Esophagus squamous epithelium (tissue), 5 donors: ENCODE measurements around the gene SLC2A4. TPM values are rescaled to one million over a fixed set of nuclear protein-coding genes. Genes with fewer than 3 reads are reported as not detected.

Source experiments
- DNase-seq: peaks from one replicate; lab custom pipeline; 2025; lab: John Stamatoyannopoulos, UW
- H3K27ac ChIP-seq, 4 donors: fragments of 200-600 bp; sonication (generic); one replicate each; pipeline ENCODE4 v1.5.1; 2016 to 2019; ENCODE audit warnings: mild to moderate bottlenecking in 1 of 4
- H3K27me3 ChIP-seq, 4 donors: fragments of 200-600 bp; sonication (generic); 1 replicate in 3 of 4; 2 replicates in 1 of 4; pipeline versions ENCODE4 v1.5.1 to v1.6.0; 2017 to 2021; ENCODE audit warnings: antibody characterized with exemption in 1 of 4
- H3K36me3 ChIP-seq, 3 donors: fragments of 200-600 bp; sonication (generic); one replicate each; pipeline ENCODE4 v1.5.1; 2016 to 2019
- H3K4me1 ChIP-seq, 3 donors: fragments of 200-600 bp; sonication (generic); one replicate each; pipeline ENCODE4 v1.5.1; 2017 to 2019
- H3K4me3 ChIP-seq, 4 donors: fragments of 200-600 bp; sonication (generic); 1 replicate in 3 of 4; 2 replicates in 1 of 4; pipeline ENCODE4 v1.5.1; 2016 to 2019; ENCODE audit warnings: mild to moderate bottlenecking in 2 of 4, moderate library complexity in 1 of 4
- H3K9me3 ChIP-seq, 3 donors: fragments of 200-600 bp; sonication (generic); one replicate each; pipeline ENCODE4 v1.5.1; 2016 to 2019
- POLR2A ChIP-seq, 4 donors: fragments of 450-650 bp; IDR thresholded peaks; one replicate each; pipeline ENCODE4 v1.6.1; 2017; ENCODE audit warnings: antibody characterized with exemption in 4 of 4, mild to moderate bottlenecking in 4 of 4, moderate library complexity in 3 of 4
- WGBS, 2 donors: methylation state at CpG; one replicate each; pipeline ENCODE4 v1.1.5; 2018; 5-methylcytosine and 5-hydroxymethylcytosine counted together
- intact Hi-C: fragments of 100-400 bp; cut with DNase I; formaldehyde crosslinking; loops from one replicate; pipeline ENCODE4 v1.15.0; 2022
- total RNA-seq, 4 donors: library from RNA; depleted of rRNA; stranded (reverse); fragments of >200 nt; gene quantifications; one replicate each; pipeline ENCODE4 v1.1.0, GENCODE V29; 2016
- TF ChIP-seq, protein P1 (sequence below), 6 experiments: fragments of 450-650 bp in 4 of 6; fragments of 200-600 bp in 2 of 6; sonication (generic) in 2 of 6; IDR thresholded peaks; one replicate each; pipeline ENCODE4 v1.5.1; 2016 to 2019; ENCODE audit warnings: antibody characterized with exemption in 6 of 6, mild to moderate bottlenecking in 4 of 6, moderate library complexity in 4 of 6
- donor health status: DM: yes; HTN: yes; CAD: no.

SLC2A4 gene
- total RNA-seq, 4 donors from 2014 or later, result 0.83 to 21.7 (median 2.5) TPM

DNA sequence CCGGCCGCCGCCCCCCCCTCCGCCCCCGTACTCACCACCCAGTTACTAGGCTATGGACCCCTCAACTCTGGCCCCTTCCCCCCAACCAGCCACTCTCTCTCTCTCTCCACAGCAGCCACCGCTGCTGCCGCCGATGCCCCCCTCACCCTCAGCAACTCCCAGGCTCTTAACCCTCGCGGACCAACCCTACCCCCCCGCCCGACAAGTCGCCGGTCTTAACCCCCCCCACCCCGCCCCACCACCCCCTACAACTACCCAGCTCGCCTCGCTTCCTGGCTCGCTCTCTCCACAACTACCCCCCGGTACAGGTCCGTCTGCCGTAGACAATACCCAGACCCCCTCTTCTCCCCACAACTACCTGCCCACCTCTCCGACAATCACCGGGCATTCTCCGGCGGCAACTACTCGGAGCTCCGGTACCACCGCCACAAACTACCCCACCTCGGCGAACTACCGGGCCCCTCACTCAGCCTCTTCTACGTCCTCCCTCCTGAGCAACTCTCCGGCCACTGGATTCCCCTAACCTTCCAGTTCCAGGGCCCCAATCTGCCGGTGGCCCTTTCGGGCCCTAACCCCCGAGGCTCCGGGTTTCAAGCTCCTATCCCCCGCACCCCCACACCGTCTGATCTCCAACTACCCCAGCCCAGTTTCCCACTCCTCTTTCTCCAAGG, 43.0 kb upstream of the SLC2A4 start:
- no peaks in the 10 kb centered on the region for H3K27me3 ChIP-seq
- H3K4me1 ChIP-seq, result peaks cover 40 to 65% (median 47%) of the 10 kb centered on the region in 3 donors
- peak overlapping the region; percentile 97 to 99 (median 99) for H3K4me3 ChIP-seq
- DNase-seq, result no peak
- peaks cover 12 to 37% (median 14%) of the 10 kb centered on the region in 3 donors for H3K36me3 ChIP-seq
- intact Hi-C loops, result no loop called here
- H3K27ac ChIP-seq, result peak overlapping the region; percentile 97 to 98 (median 98)
- H3K9me3 ChIP-seq, result no peaks in the 10 kb centered on the region
- TF ChIP-seq, protein P1, sequence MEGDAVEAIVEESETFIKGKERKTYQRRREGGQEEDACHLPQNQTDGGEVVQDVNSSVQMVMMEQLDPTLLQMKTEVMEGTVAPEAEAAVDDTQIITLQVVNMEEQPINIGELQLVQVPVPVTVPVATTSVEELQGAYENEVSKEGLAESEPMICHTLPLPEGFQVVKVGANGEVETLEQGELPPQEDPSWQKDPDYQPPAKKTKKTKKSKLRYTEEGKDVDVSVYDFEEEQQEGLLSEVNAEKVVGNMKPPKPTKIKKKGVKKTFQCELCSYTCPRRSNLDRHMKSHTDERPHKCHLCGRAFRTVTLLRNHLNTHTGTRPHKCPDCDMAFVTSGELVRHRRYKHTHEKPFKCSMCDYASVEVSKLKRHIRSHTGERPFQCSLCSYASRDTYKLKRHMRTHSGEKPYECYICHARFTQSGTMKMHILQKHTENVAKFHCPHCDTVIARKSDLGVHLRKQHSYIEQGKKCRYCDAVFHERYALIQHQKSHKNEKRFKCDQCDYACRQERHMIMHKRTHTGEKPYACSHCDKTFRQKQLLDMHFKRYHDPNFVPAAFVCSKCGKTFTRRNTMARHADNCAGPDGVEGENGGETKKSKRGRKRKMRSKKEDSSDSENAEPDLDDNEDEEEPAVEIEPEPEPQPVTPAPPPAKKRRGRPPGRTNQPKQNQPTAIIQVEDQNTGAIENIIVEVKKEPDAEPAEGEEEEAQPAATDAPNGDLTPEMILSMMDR (IDR thresholded peaks at IDR 0.05), result no peak
- no peak for TF ChIP-seq POLR2A (IDR thresholded peaks at IDR 0.05)
- 1 to 2% methylated on average over 20 to 31 of the region's 39 CpGs for WGBS, 2 donors

DNA sequence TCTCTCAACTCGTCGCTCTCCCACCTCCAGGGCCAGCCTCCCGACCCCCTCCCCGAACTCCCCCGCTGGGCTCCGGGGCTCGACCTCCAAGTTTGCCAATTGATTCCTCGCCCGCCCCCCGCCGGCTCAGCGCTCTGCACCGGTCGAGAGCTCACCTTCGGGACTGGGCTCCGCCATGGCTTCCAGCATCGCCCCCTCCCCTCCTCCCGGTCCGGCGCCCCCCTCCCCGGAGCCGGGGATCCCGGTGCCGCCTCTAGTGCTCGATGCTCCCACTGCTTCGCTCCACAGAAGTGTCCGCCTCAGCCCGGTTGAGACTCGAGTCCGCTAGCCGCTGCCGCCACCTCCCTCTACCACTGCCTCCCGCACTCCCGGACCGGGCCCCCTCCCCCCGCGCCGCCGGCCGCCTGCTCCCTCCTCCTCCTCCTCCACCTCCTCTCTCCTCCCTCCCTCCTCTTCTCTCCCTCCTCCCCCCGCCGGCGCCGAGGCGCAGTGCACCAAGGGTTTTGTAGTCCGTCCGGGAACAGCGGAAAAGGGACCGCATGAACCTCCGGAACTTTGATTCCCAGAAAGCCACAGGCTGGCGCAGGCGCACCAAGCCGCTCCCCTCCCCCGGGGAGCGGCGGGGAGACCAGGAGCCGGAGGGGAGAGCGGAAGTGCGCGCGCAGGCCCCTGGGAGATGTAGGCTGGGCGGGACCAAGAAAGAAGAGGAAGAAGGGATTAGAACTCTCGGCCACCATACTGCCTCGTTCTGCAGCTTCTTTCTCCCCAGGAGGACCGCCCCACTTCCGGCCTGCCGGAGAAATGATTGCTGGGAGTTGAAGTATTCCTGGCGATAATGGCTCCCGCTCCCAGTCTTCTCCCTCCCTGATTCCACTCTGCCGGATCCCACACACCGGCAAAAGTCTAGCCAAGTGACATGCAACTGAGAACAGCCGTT, 42.2 kb upstream of the SLC2A4 start, which contains the start of gene PHF23:
Gene PHF23, minus strand, starts transcription at position 367 of the 937 bp plus-strand sequence. Its CDS starts 178 bp downstream, at position 189.
- peak; percentile 96 for DNase-seq
- Histone ChIP-seq H3K9me3 (no peaks in the 10 kb centered on the region), H3K27ac (peak within 1 kb of the TSS; percentile 97 to 100 (median 98)), H3K27me3 (no peaks in the 10 kb centered on the region), H3K4me3 (peak within 1 kb of the TSS; percentile 97 to 99 (median 99)), H3K4me1 (peaks cover 40 to 66% (median 50%) of the 10 kb centered on the region in 3 donors), H3K36me3 (peaks cover 17 to 44% (median 19%) of the 10 kb centered on the region in 3 donors)
- peak in 3 of 4 donors; percentile 59 to 87 (median 60) for TF ChIP-seq POLR2A (IDR thresholded peaks at IDR 0.05)
- TF ChIP-seq, protein P1 (IDR thresholded peaks at IDR 0.05), result peak; percentile 9 to 59 (median 46)
- intact Hi-C loops, result no loop called here
- 0% methylated on average over 24 to 30 of the region's 72 CpGs for WGBS, 2 donors

DNA sequence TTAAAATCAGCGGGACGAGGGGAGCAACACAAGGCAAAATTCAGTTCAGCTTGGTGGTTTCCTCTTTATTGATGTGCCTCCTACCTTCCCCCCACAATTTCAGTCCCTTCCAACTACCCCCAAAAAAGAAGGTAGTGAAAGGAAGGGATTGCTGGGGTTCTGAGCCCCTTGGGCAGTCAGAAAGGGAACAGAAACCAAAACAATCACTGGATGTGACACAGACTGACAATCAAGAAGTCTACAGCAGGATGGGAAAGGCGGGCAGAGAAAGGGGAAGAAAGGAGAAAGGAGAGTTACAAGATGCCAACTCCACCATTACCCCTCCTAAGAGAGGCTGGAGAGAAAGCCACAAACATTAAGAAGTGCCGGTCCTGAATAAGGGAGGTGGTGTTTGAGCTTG, 41.1 kb upstream of the SLC2A4 start:
- H3K36me3 ChIP-seq, result peaks cover 22 to 51% (median 29%) of the 10 kb centered on the region in 3 donors
- peak overlapping the region in 3 of 4 donors; percentile 76 to 99 (median 99) for H3K4me3 ChIP-seq
- H3K9me3 ChIP-seq, result no peaks in the 10 kb centered on the region
- WGBS, 2 donors, result 59 to 75% methylated on average over 4 of the region's 4 CpGs
- H3K4me1 ChIP-seq, result peaks cover 30 to 56% (median 41%) of the 10 kb centered on the region in 3 donors
- TF ChIP-seq POLR2A (IDR thresholded peaks at IDR 0.05), result no peak
- TF ChIP-seq, protein P1 (IDR thresholded peaks at IDR 0.05), result no peak
- peak overlapping the region in 3 of 4 donors; percentile 97 to 100 (median 99) for H3K27ac ChIP-seq
- no peak for DNase-seq
- intact Hi-C loops, result no loop called here
- no peaks in the 10 kb centered on the region for H3K27me3 ChIP-seq

DNA sequence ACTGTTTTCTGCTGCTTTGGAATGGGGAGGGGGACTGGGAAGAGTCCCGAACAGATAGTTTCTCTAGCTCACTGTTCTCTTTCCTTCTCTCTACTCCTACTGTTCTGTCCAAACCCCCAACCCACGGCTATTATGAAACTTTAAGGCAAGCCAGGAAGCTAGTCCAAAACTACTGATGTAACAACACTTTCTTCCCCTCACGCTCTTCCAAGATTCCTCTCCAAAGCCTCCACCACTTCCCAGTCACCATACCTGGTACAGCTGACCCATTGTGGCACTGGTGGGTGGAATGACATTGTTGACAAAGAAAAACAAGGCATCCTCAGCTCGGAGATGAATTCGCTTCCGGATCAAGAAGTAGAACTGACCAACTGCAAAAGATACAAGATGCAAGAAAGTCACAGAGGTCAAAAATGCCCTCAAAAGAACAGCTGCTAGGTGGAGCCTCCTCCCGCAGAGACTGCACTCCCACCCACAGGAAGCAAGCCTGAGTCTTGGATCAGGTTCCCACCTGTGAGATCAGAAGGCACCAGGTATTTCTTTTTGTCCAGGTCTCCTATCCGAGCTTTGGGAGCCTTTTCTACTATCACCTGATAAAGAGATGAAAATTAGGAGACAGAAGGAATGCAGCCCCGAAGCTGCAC, 40.3 kb upstream of the SLC2A4 start:
- no peak for TF ChIP-seq POLR2A (IDR thresholded peaks at IDR 0.05)
- TF ChIP-seq, protein P1 (IDR thresholded peaks at IDR 0.05), result no peak
- Histone ChIP-seq H3K36me3 (peaks cover 27 to 51% (median 27%) of the 10 kb centered on the region in 3 donors), H3K27ac (peak overlapping the region; percentile 97 to 100 (median 99)), H3K4me1 (peaks cover 29 to 47% (median 34%) of the 10 kb centered on the region in 3 donors), H3K4me3 (peak overlapping the region; percentile 76 to 99 (median 92)), H3K9me3 (no peaks in the 10 kb centered on the region), H3K27me3 (no peaks in the 10 kb centered on the region)
- WGBS, 2 donors, result 23 to 29% methylated on average over 7 to 9 of the region's 9 CpGs
- no peak for DNase-seq
- intact Hi-C loops, result no loop called here
